Sigmoid colon (tissue), 4 donors: ENCODE data around the gene PCGF1.

Experiments
- CTCF ChIP-seq, 4 experiments: fragments of 450-650 bp in 3 of 4; fragments of 200-600 bp in 1 of 4; IDR thresholded peaks; one replicate each; pipeline ENCODE4 v1.5.1; 2016 to 2019; ENCODE audit warnings: antibody characterized with exemption in 4 of 4, mild to moderate bottlenecking in 3 of 4, moderate library complexity in 2 of 4
- POLR2AphosphoS5 ChIP-seq, 4 donors: sonication (generic); formaldehyde crosslinking; IDR thresholded peaks; one replicate each; pipeline ENCODE4 v1.6.1; 2017; ENCODE audit warnings: antibody characterized with exemption in 4 of 4

DNA sequence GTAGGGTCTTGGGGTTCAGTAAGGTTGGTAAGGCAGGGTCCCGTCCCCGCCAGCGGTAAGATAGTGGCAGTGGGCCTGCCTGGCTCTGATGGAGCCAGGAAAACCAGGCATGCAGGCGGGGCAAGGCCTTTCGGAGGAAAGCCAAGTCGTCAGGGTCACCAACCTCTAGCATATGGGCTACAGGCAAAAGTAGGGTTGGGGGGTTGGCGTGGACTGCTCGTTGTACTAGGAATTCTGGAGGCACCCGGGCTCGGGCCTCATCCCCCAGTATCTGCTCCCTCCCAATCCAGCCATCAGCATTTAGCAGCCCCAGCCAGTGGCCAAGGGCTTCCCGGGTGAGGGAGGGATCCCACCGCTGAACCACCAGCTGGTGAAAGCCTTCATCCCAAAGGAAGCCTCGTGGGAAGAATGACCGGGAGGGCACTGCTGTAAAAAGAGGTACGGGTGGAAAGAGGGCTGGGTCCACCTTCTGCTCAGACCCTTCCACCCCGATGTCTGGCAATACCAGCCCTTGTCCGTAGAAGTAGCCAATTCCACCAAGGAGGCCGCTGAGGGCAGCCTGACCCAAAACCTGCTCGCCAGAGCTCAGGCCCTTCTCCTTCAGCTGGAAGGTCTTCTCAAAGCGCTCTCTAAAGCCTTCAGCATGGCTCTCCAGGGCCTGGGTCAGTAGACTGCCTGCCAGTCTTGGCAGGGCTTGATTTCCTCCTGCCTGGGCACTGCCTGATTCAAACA, 45.3 kb downstream of the PCGF1 start:
- TF ChIP-seq CTCF (IDR thresholded peaks at IDR 0.05) = no peak
- no peak for TF ChIP-seq POLR2AphosphoS5 (IDR thresholded peaks at IDR 0.05)
